K562 (cell line): ENCODE results near the gene MLLT1. TPM values are rescaled to one million over a fixed set of nuclear protein-coding genes. Genes with fewer than 3 reads are reported as not detected.
A peak's percentile ranks its signal among the peaks of the same experiment; 100 is the strongest.

Experiments used
- HNRNPH1 ChIP-seq: fragments of 200-400 bp; formaldehyde crosslinking; optimal IDR thresholded peaks from 2 replicates; pipeline ENCODE3; 2017; ENCODE audit warnings: low read depth, mild to moderate bottlenecking, low read length, moderate library complexity
- NFXL1 ChIP-seq: fragments of 450-650 bp; formaldehyde crosslinking; IDR thresholded peaks from 2 replicates; pipeline ENCODE4 v1.4.0; 2021; ENCODE audit warnings: mild to moderate bottlenecking
- RBFOX2 ChIP-seq: fragments of 200-400 bp; formaldehyde crosslinking; IDR thresholded peaks from 2 replicates; pipeline ENCODE4 v1.6.1; 2017; ENCODE audit warnings: low read depth, mild to moderate bottlenecking, low read length, moderate library complexity
- YBX1 ChIP-seq: fragments of 450-650 bp; IDR thresholded peaks from 2 replicates; pipeline ENCODE4 v1.7.1; 2016; ENCODE audit warnings: mild to moderate bottlenecking
- ZBTB40 ChIP-seq, 2 experiments: fragments of 450-650 bp in 1 of 2; sonication (generic) in 1 of 2; formaldehyde crosslinking in 1 of 2; IDR thresholded peaks; 2 replicates each; pipeline versions ENCODE4 v1.7.1 to v1.9.0; 2016 to 2022; ENCODE audit warnings: inconsistent platforms in 1 of 2, mild to moderate bottlenecking in 1 of 2, missing genetic modification reagents in 1 of 2
- ZNF232 ChIP-seq: sonication (generic); formaldehyde crosslinking; IDR thresholded peaks from 2 replicates; pipeline ENCODE4 v1.8.0; 2022; ENCODE audit warnings: mild to moderate bottlenecking, missing genetic modification reagents
- ZNF24 ChIP-seq: fragments of 450-650 bp; IDR thresholded peaks from 2 replicates; pipeline ENCODE4 v1.6.1; 2016
- polyA plus RNA-seq, 8 experiments: library from polyadenylated mRNA; depleted of rRNA in 4 of 8; stranded (reverse) in 5 of 8; unstranded in 3 of 8; fragments of >200 nt; fragmentation: Nextera tagmentation in 2 of 8; fragmentation: Illumina TruSeq in 1 of 8; extraction: Ambion mirVana in 2 of 8; extraction: Trizol in 1 of 8; gene quantifications; 2 replicates each; pipeline versions ENCODE4 v1.2.1 to v1.2.3, GENCODE V29; 2011 to 2014; ENCODE audit warnings: inconsistent platforms in 1 of 8, missing spikeins in 1 of 8
- total RNA-seq, 7 experiments: library from RNA; depleted of rRNA in 6 of 7; stranded (reverse); fragments of >200 nt in 6 of 7; fragmentation: Illumina TruSeq in 2 of 7; extraction: Trizol in 2 of 7; gene quantifications; 2 replicates each; pipeline versions ENCODE4 v1.2.1 to v1.2.3, GENCODE V29; 2011 to 2021; ENCODE audit warnings: low replicate concordance in 1 of 7
- TF ChIP-seq, protein P1 (sequence below): fragments of 250-450 bp; sonication (Bioruptor Pico); IDR thresholded peaks from 2 replicates; pipeline ENCODE4 v1.8.0; 2022; ENCODE audit warnings: inconsistent platforms, mild to moderate bottlenecking, moderate library complexity, borderline replicate concordance
- TF ChIP-seq, protein P2 (sequence below), 2 experiments: IDR thresholded peaks in 1 of 2; conservative IDR thresholded peaks in 1 of 2; 2 replicates each; pipeline ENCODE4 v1.6.1; 2016; ENCODE audit warnings: low read depth in 2 of 2, mild to moderate bottlenecking in 1 of 2, missing compliant biosample characterization in 1 of 2, missing genetic modification characterization in 1 of 2, moderate library complexity in 1 of 2

The MLLT1 gene
- total and polyA plus RNA-seq, 9 of the 15 experiments (the other 6 are each of a cell fraction or from before 2014, with no cell fraction given): 0.23 to 63.5 (median 15.4) TPM

DNA sequence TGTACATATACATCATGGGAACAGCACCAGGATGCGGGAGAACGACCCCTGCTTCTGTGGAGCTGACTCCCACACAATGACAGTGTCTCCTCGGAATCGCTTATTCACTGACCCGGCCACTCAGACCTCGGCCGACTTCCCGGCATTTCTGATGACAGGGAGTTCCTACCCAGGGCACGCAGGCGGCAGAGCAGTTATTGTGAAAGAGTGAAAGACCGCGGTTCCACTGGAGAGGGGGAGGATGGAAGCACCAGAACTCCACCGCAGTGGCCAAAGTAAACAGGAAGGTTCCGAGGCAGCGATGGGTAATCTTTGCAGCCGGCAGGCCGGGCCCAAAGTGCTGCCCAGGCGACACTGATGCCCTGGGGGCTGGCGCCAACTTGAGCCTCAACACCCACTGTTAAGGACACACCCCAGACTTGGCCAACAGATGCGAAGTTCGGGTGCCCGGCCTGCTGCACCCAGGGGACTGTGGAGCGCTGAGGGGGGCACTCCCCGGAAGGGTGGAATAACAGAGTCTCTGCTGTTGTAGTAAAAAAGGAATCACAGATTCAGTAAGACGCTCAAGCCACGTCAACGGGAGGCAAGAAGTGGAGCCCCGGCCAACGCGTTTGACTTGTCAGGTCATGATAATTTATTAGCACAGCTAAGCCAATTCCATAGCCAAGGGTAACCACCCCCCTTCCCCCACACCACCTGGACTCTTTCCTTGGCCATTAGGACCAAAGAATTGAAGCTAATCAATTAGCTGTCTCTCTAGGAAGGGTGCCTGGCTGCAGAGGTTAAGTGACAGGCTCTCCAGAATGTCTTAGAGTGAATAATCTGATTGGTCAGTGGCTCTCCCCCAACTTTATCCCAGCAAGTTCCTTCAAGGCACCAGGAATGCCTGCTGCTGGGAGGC lies 5.8 kb downstream of the MLLT1 start (continued):
- no peak for TF ChIP-seq ZBTB40 (IDR thresholded peaks at IDR 0.05)
- no peak for TF ChIP-seq ZBTB40 (CRISPR knock-in tag; IDR thresholded peaks at IDR 0.05)
- TF ChIP-seq ZNF232 (CRISPR knock-in tag): no peak
- TF ChIP-seq ZNF24: no peak
- TF ChIP-seq YBX1: no peak
- TF ChIP-seq HNRNPH1: no peak
- TF ChIP-seq, protein P1, sequence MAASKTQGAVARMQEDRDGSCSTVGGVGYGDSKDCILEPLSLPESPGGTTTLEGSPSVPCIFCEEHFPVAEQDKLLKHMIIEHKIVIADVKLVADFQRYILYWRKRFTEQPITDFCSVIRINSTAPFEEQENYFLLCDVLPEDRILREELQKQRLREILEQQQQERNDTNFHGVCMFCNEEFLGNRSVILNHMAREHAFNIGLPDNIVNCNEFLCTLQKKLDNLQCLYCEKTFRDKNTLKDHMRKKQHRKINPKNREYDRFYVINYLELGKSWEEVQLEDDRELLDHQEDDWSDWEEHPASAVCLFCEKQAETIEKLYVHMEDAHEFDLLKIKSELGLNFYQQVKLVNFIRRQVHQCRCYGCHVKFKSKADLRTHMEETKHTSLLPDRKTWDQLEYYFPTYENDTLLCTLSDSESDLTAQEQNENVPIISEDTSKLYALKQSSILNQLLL: no peak
- TF ChIP-seq RBFOX2: peak; percentile 32
- TF ChIP-seq, protein P2, sequence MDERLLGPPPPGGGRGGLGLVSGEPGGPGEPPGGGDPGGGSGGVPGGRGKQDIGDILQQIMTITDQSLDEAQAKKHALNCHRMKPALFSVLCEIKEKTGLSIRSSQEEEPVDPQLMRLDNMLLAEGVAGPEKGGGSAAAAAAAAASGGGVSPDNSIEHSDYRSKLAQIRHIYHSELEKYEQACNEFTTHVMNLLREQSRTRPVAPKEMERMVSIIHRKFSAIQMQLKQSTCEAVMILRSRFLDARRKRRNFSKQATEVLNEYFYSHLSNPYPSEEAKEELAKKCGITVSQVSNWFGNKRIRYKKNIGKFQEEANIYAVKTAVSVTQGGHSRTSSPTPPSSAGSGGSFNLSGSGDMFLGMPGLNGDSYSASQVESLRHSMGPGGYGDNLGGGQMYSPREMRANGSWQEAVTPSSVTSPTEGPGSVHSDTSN (CRISPR knock-in tag; IDR thresholded peaks at IDR 0.05; ENCODE audit: low read depth): no peak
- TF ChIP-seq, protein P2 (tag; conservative IDR thresholded peaks at IDR 0.05; ENCODE audit: low read depth): peak; percentile 88
- no peak for TF ChIP-seq NFXL1 (CRISPR knock-in tag)
